ENCODE measurements around the gene GNPDA1.
A peak's percentile ranks its signal among the peaks of the same experiment; 100 is the strongest.

The GNPDA1 gene

DNA sequence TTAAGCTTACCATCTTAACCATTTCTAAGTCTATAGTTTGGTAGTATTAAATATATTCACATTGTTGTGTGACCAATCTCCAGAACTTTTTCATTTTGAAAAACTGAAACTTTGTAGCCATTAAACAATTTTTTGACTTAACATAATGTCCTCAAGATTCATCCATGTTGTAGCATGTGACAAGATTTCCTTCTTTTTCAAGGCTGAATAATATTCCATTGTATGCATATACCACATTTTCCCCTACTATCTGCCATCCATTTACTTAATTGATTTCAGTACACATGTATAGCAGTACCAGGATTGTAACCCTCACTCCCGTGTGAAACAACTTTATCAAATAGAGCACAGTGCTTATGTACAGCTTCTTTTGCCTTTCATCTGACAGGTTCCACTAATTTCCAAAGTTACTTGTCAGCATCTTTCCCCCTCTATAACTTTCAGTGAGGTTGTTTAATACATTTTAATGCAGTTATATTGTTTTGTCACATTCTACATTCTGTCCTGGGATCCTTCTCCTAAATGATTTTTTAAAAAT is 7.4 kb upstream of the GNPDA1 start:
- DNase-seq: no peak

DNA sequence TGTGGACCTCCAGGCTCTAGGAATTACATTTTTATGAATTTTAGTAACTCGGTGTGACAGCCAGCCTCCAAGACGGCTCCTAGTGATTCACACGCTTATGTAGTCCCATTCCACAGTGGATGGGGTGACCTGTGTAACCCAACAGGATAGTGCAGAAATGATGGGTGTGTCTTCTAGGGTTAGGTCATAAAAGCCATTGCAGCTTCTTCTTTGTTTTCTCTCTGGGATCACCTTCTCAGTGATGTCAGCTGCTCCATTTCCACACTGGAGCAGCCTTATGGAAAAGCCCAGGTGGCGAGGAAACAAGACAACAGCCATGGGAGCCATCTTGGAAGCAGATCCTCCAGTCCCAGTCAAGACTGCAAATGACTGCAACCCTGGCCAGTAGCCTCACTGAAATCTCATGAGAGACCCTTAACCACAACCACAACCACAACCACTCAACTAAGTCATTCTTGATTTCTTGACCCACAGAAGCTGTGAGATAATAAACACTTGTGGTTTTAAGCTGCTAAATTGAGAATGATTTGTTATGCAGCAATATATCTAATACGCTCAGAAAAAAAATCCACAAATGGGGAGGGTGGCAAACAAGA is 5.1 kb upstream of the GNPDA1 start:
- DNase-seq: no peak

DNA sequence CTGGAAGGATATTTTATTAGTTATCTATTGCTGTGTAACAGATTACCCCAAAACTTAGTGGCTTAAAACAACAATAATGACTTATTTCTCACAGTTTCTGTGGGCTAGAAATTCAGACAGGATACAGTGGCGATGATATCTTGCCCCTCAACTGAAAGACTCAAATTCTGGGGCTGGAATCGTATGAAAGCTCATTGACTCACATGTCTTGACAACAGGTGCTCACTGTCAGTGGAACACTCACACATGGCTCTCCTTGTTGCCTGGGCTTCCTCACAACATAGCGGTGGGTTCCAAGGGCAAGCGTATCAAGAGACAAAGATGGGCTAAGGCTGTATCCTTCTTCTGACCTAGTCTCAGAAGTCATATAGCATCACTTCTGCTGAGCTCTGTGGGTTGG is 3.7 kb upstream of the GNPDA1 start:
- DNase-seq: peak; percentile 49

DNA sequence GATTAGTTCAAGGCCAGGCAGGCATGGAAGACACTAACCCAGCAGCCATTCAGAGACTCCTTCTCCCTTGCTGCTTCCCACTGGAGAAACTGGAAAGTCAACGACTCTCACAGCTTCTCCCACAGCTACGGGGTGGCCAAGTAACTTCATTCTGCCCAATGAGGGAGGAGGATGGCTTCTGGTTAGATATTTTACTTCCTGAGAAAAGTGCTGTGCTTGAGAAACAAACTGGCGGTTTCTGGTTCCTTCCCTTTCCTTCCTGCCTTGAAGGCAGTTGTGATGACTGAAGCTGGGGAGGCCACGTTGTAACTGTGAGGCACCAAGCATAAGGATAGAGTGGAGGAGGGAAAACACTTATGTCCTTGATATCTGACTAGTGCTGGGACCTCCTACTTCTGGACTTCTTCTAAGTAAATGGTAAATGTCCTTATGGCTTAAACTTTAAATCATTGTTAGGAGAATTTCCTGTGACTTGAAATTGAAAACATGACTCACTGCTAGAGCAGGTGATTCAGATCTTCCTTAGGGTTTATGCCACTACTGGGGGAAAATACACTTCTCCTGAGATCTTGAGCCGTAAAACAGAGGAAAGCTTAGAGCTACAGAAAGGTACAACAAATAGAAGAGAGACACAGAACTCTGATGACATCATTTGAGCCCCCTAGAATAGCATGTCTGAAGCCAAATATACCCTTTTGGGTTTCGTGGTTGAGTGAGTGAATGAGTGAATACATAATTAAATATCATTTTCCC is 3.1 kb upstream of the GNPDA1 start:
- peak; percentile 61 for DNase-seq

DNA sequence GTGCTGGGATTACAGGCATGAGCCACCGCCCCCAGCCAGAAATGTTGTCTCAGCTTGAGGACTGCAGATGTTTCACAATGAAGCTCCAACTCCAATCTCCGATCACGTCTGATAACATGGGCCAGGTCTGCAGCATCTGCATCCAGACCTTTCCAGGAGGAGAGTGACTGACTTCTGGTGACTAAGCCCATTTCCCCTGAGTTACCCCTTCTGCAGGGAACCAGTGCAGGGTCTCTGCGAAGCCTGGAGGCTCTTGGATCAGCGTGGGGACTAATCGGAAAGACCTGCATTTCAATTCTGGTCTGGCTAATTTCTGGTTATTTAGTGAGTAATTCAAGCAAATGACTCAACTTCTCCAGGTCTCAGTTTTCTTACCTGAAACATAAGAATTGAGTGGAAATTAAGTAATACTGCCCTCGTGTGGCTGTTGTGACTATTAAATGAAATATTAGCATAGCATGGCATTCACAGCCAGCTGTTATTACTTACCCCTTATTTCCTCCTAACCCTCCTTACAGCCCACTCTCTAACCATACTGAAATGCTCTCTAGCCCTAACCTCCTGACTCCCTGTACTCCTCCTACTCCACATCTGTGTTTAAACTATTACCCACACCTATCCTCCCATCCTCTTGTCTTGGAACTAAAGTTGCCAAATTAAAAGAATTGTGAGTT is 2.2 kb upstream of the GNPDA1 start:
- DNase-seq: peak; percentile 70

DNA sequence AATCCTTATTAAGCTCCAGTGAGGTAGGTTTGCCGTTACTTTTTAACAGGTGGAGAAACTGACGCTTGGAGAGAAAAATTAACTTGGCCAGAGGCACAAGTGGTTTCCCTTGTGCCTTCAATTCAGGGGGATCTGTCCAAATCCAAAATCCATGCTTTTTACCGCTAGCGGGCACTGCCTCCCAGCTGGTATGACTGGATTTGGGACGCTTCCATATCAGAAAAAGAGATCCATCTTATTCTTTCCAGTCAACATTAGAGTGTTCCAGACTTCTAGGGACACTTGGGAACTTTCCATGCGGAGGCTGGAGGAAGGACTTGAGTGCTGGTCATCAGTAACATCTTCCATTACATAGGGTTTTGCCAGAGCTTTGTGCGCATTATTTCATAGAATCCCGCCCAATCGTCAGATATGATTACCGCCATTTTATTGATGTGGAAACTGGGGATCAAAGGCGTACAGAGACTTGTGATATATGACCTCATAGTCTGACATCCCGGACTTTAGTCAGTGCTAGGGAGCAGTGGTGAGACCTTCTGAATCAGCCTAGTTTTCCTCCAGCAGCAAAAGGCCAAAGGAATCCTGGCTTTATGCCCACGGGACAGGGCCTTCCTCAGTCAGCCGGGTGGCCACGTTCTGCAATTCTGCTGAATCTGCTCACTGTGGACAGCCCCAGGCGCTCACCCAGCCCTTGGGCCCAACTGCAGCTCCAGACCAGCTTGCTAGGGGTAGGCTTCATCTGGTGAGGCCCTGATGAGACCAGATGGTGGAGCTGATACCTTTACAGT is 1.1 kb upstream of the GNPDA1 start:
- no peak for DNase-seq

DNA sequence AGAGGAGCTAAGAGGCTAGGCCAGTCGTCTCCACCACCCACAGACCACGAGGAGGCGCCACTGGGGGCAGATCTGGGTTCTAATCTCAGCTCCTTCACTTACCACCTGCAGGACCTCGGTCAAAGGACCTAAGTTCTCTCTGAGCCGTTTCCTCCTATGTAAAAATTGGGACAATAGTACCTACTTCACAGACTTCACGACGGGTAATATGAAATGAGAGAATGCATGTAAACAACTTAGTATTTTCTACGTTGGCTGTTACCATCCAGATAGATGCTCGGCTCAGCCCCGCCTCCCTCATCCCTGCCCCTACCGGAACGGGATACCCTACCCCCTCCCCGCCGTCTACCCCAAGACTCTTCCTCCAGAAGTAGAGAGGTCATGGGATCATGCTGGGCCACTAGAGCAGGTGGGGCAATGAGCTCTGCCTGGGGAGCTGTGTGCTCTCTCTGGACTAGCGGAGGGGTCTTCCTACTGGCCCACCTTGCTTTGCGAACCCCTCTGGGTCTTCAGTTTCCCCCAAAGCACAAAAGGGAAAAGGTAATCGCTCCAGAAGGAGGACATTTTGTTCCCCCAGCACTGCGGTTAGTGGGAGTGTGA is 541 bp downstream of the GNPDA1 start:
- DNase-seq: peak; percentile 76

DNA sequence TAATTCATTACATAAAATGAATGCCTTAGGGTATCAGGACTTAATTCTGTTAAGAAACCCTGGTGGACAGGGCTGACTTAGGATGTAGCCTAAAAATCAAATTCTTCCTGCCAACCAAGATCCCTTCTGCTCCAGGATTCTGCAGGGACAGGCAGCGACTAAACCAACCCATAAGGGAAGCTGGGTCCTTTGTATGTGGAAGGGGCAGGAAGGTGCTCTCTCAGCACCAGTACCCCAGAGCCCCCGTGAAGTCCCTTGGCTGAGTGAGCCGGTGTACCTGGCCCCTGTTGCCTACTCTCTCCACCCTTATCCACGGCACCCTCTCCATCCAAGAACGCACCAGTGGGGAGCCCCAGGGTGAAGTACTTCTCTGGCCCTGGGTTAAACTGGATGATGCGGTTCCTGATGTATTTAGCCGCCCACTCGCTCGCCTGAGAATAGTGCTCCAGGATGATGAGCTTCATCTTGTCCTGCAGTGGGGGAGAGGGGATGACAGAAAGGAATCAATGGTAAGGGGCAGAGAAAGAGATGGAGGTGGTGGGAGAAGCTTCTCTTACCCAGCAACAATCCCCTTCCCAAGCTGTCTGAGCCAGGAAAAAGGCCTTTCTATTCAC is 1.1 kb downstream of the GNPDA1 start:
- no peak for DNase-seq

DNA sequence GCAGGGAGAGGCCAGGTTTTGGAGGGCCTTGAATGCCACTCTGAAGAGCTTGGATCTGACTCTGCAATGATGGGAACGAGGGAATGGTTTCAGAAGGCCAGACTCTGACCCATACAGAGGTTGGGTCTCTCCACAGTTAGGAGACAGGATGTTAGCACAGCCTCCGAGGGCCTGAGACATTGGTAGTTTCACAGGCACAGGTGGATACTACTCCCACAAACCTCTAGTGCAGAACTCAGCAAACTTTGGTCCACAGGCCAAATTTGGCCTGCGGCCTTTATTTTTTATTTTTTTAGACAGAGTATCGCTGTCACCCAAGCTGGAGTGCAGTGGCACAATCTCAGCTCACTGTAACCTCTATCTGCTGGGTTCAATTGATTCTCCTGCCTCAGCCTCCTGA is 2.9 kb downstream of the GNPDA1 start:
- no peak for DNase-seq

DNA sequence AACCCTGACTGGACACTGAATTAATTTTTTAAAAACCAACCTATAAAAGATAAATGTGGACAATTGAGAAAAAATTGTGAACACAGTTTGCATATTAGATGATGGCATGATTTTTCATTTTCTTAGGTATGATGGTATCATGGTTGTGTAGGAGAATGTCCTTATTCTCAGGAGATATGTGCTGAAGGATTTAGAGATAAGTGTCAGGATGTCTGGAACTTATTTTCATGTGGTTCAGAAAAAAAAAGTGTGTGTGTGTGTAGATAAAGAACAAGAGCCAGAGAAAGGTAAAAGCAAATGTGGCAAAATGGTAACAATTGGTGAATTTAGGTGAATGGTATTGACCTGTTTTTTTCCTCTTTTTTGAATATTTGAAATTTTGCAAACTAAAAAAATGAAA is 4.0 kb downstream of the GNPDA1 start:
- DNase-seq: no peak

DNA sequence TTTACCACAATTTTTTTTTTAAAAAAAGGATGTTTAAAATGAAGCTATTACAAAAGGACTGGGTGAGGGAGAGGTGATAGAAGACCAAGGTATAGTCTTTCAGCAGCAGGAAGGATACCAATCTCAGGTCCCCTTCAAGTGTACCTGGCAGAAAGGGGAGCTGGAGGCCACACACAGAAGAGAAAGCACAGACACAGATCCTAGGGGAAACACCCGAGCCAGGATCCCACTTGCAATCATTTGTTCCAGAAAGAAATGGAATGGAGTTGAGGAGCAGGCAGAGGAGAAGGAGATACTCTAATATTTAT is 5.6 kb downstream of the GNPDA1 start:
- no peak for DNase-seq

DNA sequence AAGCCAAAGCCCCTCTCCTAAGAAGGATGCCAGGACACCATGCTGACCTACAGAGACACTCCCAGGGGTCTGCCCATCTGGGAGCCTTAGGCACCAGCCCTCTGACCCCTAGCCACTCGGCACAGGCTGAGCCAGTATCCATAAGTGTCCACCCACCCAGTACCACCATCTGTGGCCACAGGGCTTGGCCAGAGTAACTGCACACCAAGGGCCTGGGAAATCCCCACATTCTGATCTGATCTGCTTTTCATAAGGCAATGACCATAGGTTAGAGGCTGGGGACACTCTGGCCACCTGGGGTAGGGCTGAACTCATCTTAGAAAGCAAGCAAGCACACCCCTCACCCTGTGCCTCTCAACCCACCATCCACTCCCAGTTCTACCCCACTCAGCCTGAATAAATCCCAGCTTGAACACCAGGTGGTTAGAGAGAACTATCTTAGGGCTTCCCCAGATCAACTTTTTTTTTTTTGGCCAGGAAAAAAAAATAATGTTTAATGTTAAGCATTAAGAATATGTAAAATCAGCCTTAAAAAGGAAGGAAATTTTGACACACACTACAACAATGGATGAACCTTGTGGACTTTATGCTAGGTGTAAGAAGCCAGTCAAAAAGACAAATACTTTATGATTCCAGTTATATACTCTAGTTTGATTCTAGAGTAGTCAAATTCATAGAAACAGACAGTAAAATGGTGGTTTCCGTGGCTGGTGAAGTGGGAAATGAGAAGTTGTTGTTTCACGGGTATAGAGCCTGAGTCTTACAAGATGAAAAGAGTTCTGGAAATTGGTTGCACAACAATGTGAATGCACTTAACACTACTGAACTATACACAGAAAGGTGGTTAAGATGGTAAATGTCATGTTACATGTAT is 6.2 kb downstream of the GNPDA1 start:
- peak; percentile 36 for DNase-seq

DNA sequence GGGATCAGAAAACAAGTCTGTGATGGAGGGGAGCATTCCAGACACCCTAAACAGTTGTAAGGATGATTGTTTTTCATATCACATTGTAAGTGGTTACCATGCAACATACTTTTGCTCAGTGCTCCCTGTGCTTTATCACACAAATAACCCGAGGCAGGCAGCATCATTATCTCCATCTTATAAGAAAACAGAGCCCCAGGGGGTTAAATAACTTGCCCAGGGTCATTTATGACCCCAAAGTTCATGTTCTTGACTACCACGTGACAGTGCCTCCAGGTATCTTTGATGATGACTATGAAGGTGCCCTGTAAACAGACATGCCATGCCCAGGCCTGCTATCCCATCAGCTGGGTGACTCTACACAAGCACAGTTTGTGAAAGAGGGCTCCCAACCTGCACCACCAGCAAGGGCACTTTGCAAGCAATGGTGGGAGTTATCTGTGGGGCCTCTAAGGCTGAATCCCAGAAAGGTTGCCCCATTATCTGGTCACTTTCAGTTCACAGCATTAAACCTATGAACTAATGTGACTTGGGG is 9.5 kb downstream of the GNPDA1 start:
- DNase-seq: no peak

DNA sequence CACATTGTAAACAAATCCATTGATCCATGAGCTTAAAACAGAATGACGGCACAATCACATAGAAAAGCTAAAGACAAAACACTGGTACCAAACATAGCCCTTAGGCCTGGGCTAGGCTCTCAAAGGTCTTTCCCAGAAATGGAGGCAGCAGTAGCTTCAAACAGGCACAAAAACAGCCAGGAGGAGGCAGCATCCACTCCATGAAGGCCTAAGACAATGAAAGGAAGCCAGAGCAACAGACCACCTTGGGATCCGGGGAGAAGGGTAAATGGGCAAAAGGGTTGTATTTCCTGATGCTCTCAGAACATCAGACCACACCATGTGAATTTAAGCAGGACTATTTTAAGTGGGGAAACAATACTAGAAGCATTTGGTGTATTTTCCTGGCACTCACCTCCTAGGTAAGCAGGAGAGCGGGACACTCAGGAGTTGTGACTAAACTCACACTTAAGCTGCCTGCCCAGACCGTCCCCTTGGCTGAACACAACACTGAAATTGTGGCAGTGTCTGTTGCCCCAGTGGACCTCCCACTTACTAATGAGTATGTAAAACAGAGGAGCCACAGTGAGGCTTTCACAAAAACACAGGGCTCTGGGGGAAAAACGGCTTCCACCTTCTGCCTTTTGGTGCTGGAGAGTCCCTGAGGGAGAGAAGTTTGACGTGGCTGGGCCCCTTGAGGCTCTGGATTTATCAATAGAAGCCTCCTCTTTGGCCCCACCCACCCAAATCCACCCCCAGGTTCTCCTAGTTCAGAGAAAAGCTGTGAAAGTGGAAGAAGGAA is 11.9 kb downstream of the GNPDA1 start:
- peak; percentile 40 for DNase-seq

DNA sequence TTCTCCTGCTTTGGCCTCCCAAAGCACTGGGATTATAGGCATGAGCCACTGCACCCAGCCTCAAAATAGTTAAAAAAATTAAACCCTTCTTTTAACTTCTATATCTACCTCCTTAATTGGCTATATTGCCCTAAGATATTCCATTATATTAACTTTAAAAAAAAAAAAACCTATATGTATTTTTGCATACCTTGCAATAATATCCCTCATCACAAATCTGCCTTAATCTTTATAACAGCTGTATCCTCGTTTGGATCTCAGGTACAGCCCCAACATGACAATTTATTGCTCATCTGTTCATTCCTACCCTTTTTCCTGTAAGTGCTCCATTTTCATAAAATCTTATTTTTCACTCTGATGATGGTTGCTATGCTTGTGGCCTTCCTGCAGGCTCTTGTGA is 12.7 kb downstream of the GNPDA1 start:
- no peak for DNase-seq

DNA sequence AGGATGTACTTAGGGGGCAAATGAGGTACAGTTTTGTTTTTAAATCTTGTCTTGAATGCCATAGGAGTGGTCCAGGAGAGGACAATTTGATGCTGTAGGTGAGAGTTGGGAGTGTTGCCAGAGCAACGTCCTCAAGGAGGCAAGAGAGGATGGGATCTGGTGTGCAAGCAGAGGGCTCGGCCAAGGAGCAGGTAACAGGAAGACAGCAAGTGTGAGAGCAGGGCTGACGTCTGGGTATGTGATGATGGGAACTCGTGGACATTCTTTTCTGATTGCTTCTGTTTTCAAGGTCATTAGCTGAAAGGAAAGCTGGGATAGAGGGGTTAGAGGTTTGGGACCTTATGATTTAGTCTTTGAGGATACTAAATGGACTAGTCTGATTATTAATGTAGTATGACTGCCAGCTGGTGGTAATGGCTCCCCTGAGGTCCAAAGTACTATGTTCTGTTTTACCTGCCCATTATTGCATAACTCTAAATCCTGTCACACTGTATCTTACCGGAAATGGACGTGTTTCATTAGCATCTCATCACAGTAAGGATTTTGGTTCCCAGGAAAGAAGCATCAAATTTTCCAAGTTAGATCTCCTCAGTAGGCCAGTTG is 15.4 kb downstream of the GNPDA1 start:
- no peak for DNase-seq

DNA sequence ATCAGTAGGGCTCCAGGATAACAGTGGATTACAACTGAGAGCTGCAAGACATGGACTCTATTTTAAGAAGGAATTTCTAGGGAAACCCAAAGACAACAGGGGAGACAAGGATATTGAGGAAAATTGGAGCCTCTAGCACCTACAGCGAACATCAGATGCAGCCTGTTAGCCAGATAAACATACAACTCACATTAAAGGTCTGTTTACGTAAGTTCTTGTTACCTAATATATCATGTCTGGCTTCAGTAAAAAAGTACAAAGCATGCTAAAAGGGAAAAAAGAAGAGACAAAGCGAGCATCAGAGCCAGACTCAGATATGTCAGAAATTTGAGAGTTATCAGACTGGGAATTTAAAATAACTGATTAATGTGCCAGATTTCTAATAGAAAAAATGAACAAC is 17.2 kb downstream of the GNPDA1 start:
- no peak for DNase-seq

DNA sequence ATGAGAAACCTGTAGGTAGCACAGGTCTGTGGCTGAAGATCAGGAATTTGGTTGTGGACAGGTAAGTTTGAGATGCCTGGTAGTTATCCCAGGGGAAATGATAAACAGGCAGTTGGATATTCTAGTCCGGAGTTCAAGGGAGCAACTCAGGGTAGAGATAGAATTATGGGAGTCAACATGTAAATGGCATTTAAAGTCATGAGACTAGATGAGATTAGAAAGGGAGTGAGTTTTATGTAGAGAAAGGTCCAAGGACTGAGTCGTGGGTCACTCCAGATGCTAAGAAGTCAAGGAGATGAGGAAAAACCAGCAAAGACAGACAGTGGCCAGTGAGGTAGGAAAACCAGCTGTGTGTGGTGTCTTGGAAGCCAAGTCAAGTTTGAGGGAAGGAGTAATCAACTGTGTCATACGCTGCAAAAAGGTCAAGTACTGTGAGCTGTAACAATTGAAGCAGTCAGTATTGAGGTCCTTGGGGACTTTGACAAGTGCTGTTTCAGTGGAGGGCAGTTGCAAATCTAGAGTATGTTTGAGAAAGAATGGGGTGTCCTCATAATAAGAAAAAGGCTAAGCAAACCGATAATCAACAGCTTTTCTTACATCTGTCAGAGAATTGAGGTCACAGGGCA is 18.2 kb downstream of the GNPDA1 start:
- DNase-seq: no peak

DNA sequence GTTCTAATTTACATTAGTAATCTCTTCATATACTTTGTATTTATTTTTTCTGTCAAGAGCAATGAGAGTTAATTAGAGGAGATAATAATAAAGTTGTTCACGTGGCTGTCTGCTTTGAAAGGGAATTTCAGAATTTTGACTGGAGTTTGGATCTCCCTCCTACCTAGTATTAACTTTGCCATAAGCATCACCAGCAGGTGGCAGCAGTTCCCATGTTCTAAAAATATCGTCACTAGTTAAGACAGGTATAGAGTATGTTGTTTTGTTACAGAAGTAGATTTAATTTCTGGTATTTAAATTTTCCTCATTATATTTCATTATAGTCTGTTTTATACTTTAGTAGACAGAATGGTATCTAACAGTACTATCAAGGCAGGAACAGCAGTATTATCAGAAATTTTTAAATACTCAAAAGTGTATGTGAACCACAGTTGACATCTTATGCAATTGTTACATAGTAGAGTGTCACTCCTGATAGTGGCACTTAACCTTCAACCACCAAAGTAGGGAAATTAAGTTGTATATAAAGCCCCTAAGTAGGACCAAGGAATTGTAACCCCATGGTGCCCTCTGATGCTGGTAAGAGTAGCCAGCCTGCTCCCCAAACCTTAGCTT is 20.4 kb downstream of the GNPDA1 start:
- DNase-seq: peak; percentile 89

Measured in CD4-positive, alpha-beta T cell treated with Interleukin-17A for 4 hours (primary cell).